Activated T-helper 1 cell treated with anti-CD3 and anti-CD28 coated beads, Interleukin-2, amount 50 U/mL, for 16 hours (primary cell): Measurements from ENCODE around the gene OSER1.

ENCODE experiments used
- DNase-seq, 2 donors: peaks; one replicate each; pipeline ENCODE4 v3.0.0-alpha.2; 2020; ENCODE audit warnings: low read depth in 1 of 2, low spot score in 1 of 2

OSER1 gene

GRCh38 chr20:44228465-44229258 lies 18.1 kb upstream of the OSER1 start:
- DNase-seq, result no peak

- no peak for DNase-seq
These were observed 14.1 kb upstream of the OSER1 start for GRCh38 chr20:44224637-44225036.

- DNase-seq, result no peak
These were observed 13.2 kb upstream of the OSER1 start for GRCh38 chr20:44223721-44224120.

- DNase-seq, result no peak
These were observed 12.2 kb upstream of the OSER1 start for GRCh38 chr20:44222633-44223368.

- DNase-seq, result no peak
These were observed 11.5 kb upstream of the OSER1 start for GRCh38 chr20:44222027-44222426.

GRCh38 chr20:44221368-44221954 lies 10.9 kb upstream of the OSER1 start:
- DNase-seq, result no peak

GRCh38 chr20:44219791-44220190 lies 9.2 kb upstream of the OSER1 start:
- DNase-seq, result no peak

- no peak for DNase-seq
These were observed 8.7 kb upstream of the OSER1 start for GRCh38 chr20:44219170-44219730.

- DNase-seq, result peak in 1 of 2 donors; percentile 24
These were observed 7.9 kb upstream of the OSER1 start for GRCh38 chr20:44218446-44218845.

- peak; percentile 44 to 52 for DNase-seq
These were observed 6.9 kb upstream of the OSER1 start for GRCh38 chr20:44217342-44218092.

GRCh38 chr20:44215125-44215524 lies 4.6 kb upstream of the OSER1 start:
- DNase-seq, result peak; percentile 41 to 51

- DNase-seq, result no peak
These were observed 2.2 kb upstream of the OSER1 start for GRCh38 chr20:44212792-44213191.

GRCh38 chr20:44211177-44212039 lies 837 bp upstream of the OSER1 start:
- DNase-seq, result no peak

GRCh38 chr20:44209686-44210405 lies 725 bp downstream of the OSER1 start:
- no peak for DNase-seq

- DNase-seq, result no peak
These were observed 1.8 kb downstream of the OSER1 start for GRCh38 chr20:44208770-44209169.

- DNase-seq, result no peak
These were observed 2.4 kb downstream of the OSER1 start for GRCh38 chr20:44208165-44208564.

GRCh38 chr20:44207126-44207723 lies 3.3 kb downstream of the OSER1 start:
- DNase-seq, result no peak

GRCh38 chr20:44206132-44206531 lies 4.4 kb downstream of the OSER1 start:
- DNase-seq, result no peak

GRCh38 chr20:44204832-44205215 lies 5.7 kb downstream of the OSER1 start:
- no peak for DNase-seq
